M059J (cell line): Measurements from ENCODE around the gene SIAH3. TPM values are rescaled to one million over a fixed set of nuclear protein-coding genes. Genes with fewer than 3 reads are reported as not detected.

Experiments
- DNase-seq: peaks from one replicate; pipeline ENCODE4 v3.0.0-alpha.2; 2012; ENCODE audit warnings: low read depth
- total RNA-seq: library from RNA; depleted of rRNA; stranded (reverse); fragments of >200 nt; shearing (Covaris generic); gene quantifications from 2 replicates; pipeline ENCODE4 v1.2.3, GENCODE V29; 2014

Gene SIAH3
- total RNA-seq, 1 experiment from 2014 or later: 0.37 TPM

- no peak for DNase-seq
Observed at GRCh38 chr13:45823583-45823982, 28.0 kb downstream of the SIAH3 start.

GRCh38 chr13:45821811-45822210 lies 29.7 kb downstream of the SIAH3 start:
- no peak for DNase-seq

GRCh38 chr13:45820106-45820838 lies 31.3 kb downstream of the SIAH3 start:
- DNase-seq: no peak

- no peak for DNase-seq
Observed at GRCh38 chr13:45817833-45818232, 33.7 kb downstream of the SIAH3 start.

- no peak for DNase-seq
Observed at GRCh38 chr13:45816427-45816826, 35.1 kb downstream of the SIAH3 start.

GRCh38 chr13:45812695-45813372 lies 38.7 kb downstream of the SIAH3 start:
- no peak for DNase-seq

- peak; percentile 33 for DNase-seq
Observed at GRCh38 chr13:45811891-45812694, 39.5 kb downstream of the SIAH3 start.

- DNase-seq: peak; percentile 30
Observed at GRCh38 chr13:45809801-45810394, 41.7 kb downstream of the SIAH3 start.

- no peak for DNase-seq
Observed at GRCh38 chr13:45808925-45809324, 42.6 kb downstream of the SIAH3 start.

GRCh38 chr13:45807520-45808099 lies 43.9 kb downstream of the SIAH3 start:
- peak; percentile 58 for DNase-seq

- DNase-seq: no peak
Observed at GRCh38 chr13:45800485-45800884, 51.1 kb downstream of the SIAH3 start.

- DNase-seq: no peak
Observed at GRCh38 chr13:45799451-45799850, 52.1 kb downstream of the SIAH3 start.

- DNase-seq: no peak
Observed at GRCh38 chr13:45798851-45799250, 52.7 kb downstream of the SIAH3 start.

GRCh38 chr13:45796426-45797235 lies 54.9 kb downstream of the SIAH3 start:
- no peak for DNase-seq

GRCh38 chr13:45792827-45793303 lies 58.7 kb downstream of the SIAH3 start:
- no peak for DNase-seq

- DNase-seq: no peak
Observed at GRCh38 chr13:45788011-45788410, 63.5 kb downstream of the SIAH3 start.

- no peak for DNase-seq
Observed at GRCh38 chr13:45787346-45787745, 64.2 kb downstream of the SIAH3 start.

- DNase-seq: peak; percentile 52
Observed at GRCh38 chr13:45786293-45786920, 65.1 kb downstream of the SIAH3 start.

- DNase-seq: no peak
Observed at GRCh38 chr13:45784755-45785675, 66.5 kb downstream of the SIAH3 start.
